UCSD-AML1 (cell line): ENCODE measurements around the gene STRA8.

Experiments used
- DNase-seq: peaks from one replicate; lab custom pipeline; 2025; ENCODE audit not compliant: unreplicated experiment; lab: John Stamatoyannopoulos, UW

STRA8 gene, protein sequence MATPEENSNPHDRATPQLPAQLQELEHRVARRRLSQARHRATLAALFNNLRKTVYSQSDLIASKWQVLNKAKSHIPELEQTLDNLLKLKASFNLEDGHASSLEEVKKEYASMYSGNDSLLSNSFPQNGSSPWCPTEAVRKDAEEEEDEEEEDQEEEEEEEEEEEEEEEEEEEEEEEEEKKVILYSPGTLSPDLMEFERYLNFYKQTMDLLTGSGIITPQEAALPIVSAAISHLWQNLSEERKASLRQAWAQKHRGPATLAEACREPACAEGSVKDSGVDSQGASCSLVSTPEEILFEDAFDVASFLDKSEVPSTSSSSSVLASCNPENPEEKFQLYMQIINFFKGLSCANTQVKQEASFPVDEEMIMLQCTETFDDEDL

DNA sequence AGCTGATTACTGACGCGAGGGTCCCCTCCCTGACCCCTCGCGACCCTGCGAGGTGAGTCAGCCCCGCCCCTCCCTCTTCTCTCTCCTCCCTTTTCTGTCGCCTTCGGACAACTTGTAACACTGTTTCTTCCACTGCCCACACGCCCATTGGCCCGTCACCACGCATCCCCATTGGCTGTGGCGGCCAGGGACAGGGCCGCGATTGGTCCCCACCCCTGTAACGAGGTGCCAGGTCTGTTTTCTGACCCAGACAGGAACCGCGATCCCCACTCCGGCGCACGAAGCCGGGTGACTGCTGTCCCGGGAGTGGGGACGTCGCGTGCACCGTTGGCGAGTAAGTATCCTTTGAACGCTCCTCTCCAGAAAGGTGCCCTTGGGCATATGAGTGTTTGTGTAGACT, at the start of gene STRA8:
TSS of gene STRA8 (plus strand) at position 269 of the 400 bp plus-strand sequence. CDS start 6,687 bp downstream, outside the sequence.
- no peak for DNase-seq

DNA sequence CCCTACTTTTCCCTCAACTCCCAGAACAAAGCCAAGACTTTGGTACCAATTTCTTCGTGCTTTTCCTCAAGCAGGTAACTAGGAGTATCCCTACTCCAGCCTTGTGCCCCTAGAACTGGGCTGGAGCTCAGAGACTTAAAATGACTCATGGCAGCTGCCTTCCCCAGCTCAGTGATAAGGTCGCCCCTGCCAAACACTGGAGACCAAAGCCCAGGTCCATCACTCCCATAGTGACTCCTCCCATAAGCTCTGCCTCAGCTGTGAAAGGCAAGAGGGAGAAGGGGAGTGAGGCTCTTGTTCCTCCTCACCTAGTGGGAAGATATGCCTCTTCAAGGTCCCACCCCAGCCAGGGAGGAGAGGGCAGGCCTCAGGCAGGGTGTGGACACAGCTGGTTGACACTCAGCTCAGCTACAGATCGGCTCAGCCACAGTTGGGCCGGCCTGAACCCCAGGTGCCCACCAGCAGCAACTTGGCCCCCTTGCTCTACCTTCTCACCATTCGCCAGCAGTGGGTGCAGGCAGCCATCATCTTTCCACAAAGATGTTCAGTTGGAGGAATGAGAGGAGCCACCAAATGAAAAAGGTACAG, 49.3 kb upstream of the STRA8 start:
- no peak for DNase-seq

DNA sequence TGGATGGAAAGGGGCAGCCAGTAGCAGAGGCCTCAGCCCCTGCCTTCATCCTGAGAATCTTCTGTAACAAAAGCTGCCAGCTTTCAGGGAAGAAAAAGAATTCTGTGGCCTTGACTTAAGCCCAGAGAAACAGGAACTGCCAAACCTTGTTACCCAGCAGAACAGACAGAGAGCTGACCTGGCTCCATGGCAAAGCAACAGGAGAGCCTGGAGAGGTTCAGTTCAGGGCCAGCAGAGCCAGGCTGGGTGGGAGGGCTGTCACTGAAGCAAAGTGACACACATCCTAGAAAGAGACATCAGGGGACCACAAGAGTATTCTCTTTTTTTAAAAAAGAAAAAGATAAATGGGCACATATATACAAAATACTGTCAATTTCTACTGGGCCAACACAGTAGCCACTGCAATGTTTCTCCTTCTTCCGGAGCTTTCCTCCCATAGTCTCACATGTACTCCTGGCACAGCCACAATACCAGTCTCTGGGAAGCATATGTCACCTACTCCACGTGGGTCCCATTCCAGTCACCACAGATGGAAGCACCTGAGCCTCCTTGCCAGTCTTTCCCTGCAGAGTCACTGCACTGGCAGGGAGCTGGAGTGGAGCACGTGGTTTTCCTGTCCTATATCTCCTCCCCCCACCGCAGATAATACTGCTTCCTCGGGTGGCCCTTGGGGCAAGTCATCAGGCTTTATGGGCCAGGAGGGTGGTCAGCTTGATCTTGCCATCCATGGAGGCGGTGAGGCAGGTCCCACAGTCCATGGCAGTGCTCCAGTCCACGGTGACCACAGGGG, 48.0 kb upstream of the STRA8 start:
- DNase-seq = no peak

DNA sequence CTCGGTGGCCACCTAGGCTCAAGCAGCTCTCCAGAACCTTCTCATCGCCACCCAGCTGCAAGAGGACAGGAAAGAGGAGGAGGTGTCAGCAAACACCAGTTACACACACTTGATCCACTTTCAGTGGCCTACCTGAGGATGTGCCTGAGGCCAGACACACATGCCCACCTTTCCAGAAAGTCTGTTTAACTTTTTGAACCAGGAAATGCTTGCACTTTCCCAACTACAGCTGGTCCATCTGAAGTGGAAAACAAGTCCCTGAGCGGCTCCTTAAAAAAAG, 47.4 kb upstream of the STRA8 start:
- no peak for DNase-seq

DNA sequence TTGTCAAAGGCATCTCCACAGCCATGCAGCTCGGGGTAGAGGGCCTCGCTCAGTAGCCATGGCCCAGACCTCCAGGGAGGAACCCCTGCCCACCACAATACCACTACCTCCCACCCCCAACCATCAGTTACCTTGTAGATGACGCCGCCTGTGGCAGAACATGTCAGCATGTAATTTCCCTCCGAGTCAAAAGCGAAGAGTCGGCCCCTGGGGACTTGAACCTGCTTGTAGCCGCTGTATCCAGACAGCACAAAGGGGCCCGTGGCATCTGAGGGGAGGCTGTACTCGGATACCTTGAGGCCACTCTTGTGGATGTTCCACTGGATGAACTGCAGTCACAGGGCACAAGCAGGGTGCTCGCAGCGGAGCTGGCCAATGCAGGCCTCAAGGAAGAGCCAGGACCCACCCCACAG, 46.8 kb upstream of the STRA8 start:
- no peak for DNase-seq

DNA sequence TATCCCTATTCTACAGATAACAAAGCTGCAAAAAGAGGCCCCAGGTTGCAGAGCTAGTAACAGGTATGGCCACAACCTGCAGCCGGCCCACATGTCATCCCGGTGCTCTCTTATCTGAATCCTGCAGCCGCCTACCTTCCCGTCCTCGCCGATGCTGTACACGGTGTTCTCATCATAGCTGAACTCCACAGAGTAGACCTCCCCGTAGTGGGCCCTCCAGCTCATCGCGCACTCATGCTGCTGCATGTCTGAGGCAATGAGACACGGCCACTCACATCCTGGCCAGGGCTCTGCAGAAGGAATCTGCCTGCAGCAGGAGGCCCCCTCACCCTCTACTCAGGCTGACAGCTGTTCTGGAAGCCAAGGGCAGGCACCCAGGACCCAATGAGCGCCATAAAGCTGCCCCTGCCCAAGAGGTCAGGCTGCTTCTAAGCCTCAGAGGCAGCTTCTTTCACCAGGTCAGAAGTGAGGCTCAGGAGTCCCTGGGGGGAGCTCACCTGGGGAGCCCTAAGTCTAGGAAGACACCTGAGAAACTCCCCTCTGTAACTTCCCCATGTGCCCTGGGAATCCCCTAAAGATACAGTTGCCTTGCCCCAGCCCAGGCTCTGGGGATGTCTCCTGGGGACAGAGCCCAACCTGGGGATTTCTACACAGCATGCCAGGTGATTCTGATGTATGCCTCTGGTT, 45.2 kb upstream of the STRA8 start:
- DNase-seq = no peak

DNA sequence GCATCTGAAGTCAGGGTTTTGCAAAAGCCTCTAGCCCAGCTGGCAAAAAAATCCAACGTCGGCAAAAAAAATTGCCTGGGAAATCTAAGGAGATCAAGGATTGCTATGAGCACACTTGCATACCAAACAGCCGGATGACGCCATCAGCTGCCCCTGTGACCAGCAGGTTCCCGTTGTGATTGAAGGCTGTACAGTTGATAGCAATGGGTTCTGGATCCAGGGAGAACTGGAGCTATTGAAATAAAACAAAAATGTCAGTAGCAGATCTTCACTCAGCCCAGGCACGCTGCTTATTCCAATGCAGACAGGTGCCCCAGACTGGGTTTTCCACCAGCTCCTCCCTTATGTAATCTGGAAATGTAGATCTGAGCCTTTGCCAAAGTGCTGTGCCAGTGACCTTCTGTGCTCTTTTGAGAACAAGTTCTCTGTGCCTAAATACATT, 44.4 kb upstream of the STRA8 start:
- DNase-seq = no peak

DNA sequence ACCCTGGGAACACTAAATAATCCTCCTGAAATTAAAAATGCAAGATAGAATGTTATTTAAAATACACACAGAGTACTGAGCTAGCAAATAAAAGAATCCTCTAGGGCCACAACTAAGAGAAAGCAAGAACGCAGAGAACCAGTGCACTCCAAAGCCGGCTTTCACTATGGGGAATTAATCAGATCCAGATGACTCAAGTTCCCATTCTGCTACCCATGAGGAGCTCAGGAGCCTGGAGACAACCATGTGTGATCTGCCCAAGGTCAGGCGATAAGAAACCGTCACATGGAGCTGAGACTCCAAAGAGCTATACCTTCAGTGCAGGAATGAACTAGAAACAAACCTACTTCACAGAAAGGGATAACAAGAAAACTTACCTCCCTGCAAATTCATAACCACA, 43.7 kb upstream of the STRA8 start:
- DNase-seq = no peak

DNA sequence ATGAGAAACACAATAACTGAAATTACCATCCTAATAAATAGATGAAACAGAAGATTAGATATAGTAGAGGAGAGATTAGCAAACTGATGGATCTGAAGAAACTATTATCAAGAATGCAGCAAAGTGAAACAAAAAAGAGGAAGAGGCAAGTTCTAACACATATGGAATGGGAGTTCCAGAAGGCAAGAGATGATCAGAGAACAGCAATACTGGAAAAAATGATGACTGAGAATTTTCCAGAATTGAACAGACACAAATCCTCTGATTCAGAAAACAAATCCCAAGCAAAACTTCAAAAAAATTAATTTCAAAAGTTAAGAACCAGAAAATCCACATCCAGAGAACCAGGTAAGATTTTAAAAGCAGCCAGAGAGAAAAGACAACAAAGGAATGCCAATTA, 42.9 kb upstream of the STRA8 start:
- DNase-seq = no peak

DNA sequence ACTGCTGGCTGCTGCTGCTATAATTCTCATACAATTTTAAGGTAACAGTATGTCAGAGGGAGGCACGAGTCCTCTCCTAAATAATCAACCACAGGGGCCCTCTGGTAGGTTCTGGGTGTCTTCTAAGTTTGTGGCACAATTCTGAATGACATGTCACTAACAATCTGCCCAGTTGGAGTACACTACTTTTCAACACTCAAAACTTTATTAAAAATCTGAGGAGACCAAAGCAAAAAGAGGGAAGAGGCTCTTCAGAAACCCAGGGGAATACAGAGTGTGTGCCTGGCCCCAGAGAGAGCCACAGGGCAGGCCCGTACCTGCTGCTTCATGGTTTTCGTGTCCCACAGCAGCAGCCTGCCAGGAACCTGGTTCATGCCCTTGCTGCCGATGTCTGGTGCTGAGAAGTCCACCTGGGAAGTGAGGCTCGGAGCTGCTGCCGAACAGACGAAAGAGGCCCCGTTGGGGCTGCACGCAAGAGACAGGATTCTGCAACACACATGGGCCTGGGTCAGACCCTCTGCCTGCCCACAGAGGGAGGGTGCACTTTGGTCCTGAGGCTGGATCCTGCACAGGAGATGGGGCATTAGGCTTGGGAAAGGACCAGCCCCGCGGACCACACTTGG, 40.6 kb upstream of the STRA8 start:
- DNase-seq = no peak

DNA sequence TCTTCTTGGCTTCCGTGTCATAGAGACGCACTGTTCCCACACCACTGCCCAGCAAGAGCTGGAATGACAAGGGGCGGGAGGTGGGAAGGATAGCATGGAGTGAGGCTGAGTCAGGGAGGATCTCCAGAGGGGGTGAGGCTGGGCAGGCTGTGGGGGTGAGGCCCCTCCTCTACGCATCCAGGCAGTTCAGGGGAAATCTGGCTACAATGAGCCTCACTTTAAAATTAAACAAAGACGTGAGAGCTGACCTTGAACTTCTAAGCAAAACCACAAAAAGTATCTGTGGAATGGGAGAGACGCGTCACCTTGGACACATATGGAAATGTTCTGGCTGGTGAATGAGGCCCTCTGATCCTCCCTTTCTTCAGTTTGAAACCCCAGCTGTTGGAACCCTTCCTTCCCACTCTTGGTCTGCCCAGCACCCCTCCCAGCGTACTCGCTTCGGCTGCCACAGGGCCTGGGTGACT, 40.0 kb upstream of the STRA8 start:
- DNase-seq = no peak

DNA sequence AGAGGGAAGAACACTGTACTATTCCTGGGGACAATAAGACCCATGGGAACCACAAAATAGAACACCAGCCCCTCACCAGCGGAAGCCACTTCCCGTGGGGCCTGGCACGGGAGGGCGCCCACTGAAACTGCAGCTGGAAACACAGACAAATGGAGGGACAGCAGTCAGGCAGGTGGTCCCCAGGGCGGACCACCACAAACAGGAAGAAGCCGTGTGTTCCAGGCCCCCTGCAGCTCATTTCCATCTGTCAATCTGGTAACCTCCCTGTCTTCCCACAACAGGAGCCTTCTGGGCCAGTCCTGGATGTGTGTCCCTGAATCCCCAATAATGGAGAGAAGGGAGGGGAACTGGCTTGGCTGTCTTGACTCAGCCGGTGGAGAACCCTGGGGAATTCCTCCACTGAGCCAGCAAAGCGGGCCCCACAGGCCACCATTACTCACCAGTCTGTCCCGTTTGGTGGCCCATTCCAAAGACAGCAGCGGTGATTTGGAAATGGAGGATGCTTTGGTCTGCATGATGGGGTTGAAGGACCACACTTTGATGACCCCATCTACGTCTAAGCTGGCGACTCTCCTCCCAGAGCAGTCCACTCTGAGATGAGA, 39.0 kb upstream of the STRA8 start:
- DNase-seq = no peak

DNA sequence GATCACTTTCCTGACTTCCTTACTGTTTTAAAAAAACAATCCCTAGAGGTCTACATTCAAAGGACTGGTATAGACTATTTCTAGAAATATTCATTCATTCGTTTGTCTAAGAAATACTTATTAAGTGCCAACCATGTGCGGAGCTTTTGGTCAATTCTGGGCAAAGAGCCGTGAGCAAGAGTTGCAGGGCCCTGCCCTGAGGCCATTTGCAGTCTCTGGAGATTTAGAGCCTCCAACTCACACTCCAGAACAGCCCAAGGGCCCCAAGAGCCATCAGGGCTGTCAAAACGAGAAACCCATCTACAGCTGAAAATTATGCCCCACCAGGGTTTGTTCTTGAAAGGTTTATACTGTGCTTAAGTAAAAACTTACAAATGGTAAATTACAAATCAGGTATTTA, 38.5 kb upstream of the STRA8 start:
- no peak for DNase-seq

DNA sequence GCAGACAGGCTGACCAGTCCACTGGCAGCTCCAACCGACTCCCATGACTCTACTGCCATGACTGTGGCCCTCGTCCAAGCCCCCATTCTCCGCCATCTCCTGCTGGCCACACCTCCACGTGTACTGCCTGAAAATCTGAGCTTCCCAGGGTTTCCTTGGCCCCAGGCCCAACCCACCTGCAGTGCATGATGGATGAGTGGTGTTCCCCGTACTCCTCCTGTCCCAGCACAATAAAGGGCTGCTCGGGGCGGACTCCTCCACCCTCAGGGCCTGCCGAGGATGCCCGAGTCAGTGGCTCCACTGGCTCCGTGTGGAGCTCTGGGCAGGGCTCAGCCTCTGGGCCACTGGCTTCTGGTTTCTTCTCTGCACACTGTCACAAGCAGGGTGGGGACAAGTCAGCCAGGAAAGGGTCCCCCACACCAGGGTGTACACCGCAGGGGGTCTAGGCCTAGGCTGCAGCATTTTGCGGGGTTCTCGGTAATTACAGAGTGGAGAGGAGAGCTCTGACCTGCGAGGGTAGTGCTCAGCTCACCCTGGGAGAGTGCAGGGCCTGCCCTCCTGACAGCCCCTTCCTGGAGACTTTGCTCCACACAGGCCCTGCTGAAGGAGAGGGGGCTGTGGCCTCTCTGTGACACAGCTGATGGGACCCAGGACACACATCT, 37.5 kb upstream of the STRA8 start:
- DNase-seq = no peak

DNA sequence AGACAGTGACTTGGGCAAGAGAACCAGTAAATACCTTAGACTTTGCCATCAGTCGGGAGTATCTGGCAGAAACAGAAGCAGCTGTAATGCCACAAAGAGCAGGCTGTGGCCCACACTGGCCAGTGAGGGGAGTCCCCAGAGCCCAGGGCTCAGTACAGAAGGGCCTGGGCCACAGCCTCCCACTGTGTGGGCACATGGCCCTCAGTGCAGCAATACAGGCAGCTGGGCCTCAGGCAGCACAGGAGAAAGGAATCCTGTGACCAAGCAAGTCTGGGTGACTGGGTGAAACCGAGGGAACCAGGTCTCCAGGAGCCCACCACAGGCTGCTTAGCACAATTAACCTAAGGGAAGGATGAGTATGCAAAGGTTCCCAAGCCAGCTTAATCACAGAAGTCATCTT, 36.3 kb upstream of the STRA8 start:
- DNase-seq = no peak

DNA sequence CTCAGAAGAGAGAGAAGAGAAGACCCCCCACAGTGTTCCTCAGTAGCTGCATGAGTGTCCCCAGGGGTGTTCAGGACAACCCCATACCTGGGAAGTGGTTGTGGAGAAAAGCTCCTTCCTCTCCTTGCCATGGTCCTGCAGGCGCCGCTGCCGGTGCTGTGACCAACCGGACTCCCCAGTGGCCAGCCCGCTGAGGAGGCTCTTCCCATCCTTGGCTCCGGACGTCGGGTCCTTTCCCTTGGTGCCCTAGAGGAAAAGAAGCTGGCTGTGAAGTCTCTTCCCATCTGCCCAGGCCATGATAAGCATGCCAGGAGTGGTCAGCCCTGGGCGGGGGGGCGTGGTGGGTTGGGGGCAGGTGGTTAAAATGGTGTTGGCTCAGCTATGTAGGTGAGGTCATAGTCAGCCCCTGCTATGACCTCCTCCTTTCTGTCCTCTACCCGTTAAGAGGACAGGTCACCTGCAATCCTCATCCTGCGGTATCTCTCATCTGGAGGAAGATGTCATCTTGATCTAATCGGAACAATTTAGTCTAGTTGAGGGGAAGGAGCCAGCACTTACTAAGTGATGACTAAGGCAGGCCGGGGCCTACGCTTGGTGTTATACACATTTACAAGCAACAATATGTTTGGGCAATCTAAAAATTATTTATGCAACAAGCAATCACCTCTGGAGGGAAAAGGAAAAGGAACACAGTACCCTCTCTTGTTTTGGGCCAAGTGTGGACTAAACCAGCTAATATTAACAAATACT, 35.6 kb upstream of the STRA8 start:
- no peak for DNase-seq

DNA sequence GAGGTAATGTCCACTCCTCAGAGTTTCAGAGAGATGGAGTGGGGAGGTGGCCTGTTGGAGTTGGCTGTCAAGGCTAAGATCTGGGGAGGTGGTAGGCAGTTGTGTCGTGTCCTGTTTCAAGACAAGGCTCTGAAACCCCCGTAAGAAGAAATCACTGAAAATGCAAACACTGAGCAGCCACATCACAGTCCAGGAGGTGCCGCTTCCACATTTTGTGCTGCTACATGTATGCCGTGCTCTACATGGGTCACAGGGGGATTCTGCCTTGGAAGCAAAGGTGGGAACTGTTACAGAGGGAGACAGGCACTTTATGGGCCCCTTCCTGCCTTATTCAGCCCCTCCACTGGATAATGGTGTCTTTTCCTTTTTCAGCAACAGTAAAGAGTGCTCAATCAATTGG, 34.2 kb upstream of the STRA8 start:
- no peak for DNase-seq

DNA sequence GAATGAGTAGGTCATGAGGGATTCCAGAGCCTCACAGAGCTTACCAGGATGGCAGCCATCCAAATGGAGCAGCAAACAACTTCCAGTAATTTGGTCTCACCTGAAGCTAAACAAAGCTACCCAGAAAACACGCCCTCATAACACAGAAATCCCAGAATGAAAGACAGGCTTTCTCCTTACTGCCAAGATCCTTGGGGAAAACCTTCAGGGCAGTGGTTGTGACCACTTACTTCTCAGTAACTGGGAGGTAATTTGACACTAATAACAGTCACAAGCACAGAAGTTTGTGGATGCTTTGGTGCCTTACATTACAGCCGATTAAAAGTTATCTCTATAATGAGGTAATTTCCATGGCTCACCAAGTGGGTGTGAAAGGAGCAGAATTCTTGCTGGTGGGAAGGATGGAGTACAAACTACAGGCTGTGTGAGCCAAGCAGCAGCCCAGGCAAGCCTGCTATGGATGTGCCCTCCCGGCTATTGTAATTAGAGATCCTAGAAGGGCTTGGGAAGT, 32.8 kb upstream of the STRA8 start:
- DNase-seq = no peak

DNA sequence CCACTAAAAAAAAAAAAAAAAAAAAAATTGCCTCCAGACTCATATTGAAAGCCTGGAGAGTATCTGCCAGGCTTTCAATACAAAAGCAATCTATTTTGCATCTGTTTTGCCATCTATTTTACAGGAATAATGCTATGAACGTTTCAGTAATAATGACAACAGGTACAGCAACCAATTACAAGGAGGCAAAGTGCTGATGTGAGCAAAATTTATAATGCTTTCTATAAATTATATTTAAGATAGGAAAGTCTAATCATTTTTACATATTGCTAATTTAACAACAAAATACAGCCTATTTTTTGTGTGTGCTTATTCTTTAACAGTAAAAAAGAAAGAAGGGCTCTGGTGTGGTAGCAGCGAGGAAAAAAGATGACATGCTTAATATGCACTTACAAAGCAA, 32.3 kb upstream of the STRA8 start:
- DNase-seq = no peak
